ENCODE measurements around the gene INTS3. TPM values are rescaled to one million over a fixed set of nuclear protein-coding genes. Genes with fewer than 3 reads are reported as not detected.

Gene INTS3
- total RNA-seq, 1 experiment from 2014 or later = 56.7 TPM

GRCh38 chr1:153805042-153805745 is 77.3 kb downstream of the INTS3 start:
- H3K4me1 ChIP-seq (ENCODE audit: insufficient read depth, low read length, poor library complexity, severe bottlenecking) = peaks cover 7% of the 10 kb centered on the region
- ChIA-PET CTCF (no interaction called here), POLR2A (ENCODE audit: low non-redundant PET) (no interaction called here)
- intact Hi-C loops (cut with micrococcal nuclease; ENCODE audit: unreplicated experiment) = no loop called here
- DNase-seq (ENCODE audit: low spot score) = peak; percentile 39
- no peaks in the 10 kb centered on the region for H3K9me3 ChIP-seq (ENCODE audit: low read depth, low read length, poor library complexity, severe bottlenecking)
- H3K27me3 ChIP-seq (replicated peaks; ENCODE audit: insufficient read depth, low read depth, low read length, poor library complexity) = no peaks in the 10 kb centered on the region
- H3K4me3 ChIP-seq (ENCODE audit: low read depth, low read length, poor library complexity, severe bottlenecking) = no peak overlapping the region
- TF ChIP-seq, protein P1, sequence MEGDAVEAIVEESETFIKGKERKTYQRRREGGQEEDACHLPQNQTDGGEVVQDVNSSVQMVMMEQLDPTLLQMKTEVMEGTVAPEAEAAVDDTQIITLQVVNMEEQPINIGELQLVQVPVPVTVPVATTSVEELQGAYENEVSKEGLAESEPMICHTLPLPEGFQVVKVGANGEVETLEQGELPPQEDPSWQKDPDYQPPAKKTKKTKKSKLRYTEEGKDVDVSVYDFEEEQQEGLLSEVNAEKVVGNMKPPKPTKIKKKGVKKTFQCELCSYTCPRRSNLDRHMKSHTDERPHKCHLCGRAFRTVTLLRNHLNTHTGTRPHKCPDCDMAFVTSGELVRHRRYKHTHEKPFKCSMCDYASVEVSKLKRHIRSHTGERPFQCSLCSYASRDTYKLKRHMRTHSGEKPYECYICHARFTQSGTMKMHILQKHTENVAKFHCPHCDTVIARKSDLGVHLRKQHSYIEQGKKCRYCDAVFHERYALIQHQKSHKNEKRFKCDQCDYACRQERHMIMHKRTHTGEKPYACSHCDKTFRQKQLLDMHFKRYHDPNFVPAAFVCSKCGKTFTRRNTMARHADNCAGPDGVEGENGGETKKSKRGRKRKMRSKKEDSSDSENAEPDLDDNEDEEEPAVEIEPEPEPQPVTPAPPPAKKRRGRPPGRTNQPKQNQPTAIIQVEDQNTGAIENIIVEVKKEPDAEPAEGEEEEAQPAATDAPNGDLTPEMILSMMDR (conservative IDR thresholded peaks at IDR 0.05; ENCODE audit: low read depth, low read length) = no peak
- no peak for TF ChIP-seq EZH2 (IDR thresholded peaks at IDR 0.05; ENCODE audit: borderline replicate concordance, low read depth, low read length, poor library complexity, severe bottlenecking)
- H3K36me3 ChIP-seq (ENCODE audit: insufficient read depth, low read length, poor library complexity, severe bottlenecking) = peaks cover 26% of the 10 kb centered on the region
- H3K27ac ChIP-seq (ENCODE audit: low read depth, low read length, poor library complexity, severe bottlenecking) = peak overlapping the region; percentile 55
- no TSS peak for BruUV-seq (replicated peaks)

- no TSS peak for BruUV-seq (replicated peaks)
- Histone ChIP-seq H3K36me3 (ENCODE audit: insufficient read depth, low read length, poor library complexity, severe bottlenecking) (peaks cover 29% of the 10 kb centered on the region), H3K27me3 (replicated peaks; ENCODE audit: insufficient read depth, low read depth, low read length, poor library complexity) (no peaks in the 10 kb centered on the region), H3K4me3 (ENCODE audit: low read depth, low read length, poor library complexity, severe bottlenecking) (no peak overlapping the region), H3K27ac (ENCODE audit: low read depth, low read length, poor library complexity, severe bottlenecking) (peak overlapping the region; percentile 55), H3K9me3 (ENCODE audit: low read depth, low read length, poor library complexity, severe bottlenecking) (no peaks in the 10 kb centered on the region), H3K4me1 (ENCODE audit: insufficient read depth, low read length, poor library complexity, severe bottlenecking) (peaks cover 7% of the 10 kb centered on the region)
- intact Hi-C loops (cut with micrococcal nuclease; ENCODE audit: unreplicated experiment) = no loop called here
- TF ChIP-seq, protein P1 (conservative IDR thresholded peaks at IDR 0.05; ENCODE audit: low read depth, low read length) = no peak
- no peak for TF ChIP-seq EZH2 (IDR thresholded peaks at IDR 0.05; ENCODE audit: borderline replicate concordance, low read depth, low read length, poor library complexity, severe bottlenecking)
- DNase-seq (ENCODE audit: low spot score) = no peak
- ChIA-PET CTCF (no interaction called here), POLR2A (ENCODE audit: low non-redundant PET) (interaction anchor here (0.6 kb wide), 1 partner anchor 18 kb away, joined by 3 read pairs; no protein-coding TSS in a partner anchor)
These were observed 78.3 kb downstream of the INTS3 start for GRCh38 chr1:153805886-153806719.

DNA sequence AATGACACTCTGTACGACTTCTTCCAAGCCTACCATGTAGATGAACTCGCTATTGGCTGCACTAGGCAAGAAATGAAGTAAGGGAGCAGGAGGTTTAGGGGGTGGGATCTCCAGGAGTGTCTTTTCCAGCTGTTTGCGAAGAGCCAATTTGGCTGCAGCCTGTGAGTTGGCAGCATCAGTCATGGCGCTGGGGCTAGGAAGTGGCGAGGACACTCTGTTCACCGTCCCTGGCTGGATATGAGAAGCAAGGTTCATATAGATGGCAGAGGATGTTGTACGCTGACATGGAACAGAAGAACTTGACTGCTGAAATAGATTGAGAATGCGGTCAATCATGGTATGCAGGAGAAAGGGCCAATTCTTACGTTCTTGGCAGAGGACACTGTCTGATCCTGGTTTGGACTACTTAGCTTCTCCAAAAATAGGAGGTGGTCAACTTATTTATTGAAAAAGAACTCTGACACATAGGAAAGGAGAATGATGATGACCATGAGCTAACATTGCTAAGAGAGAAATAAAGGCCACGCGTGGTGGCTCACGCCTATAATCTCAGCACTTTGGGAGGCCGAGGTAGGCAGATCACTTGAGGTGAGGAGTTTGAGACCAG is 88.5 kb downstream of the INTS3 start:
- no peak overlapping the region for H3K27ac ChIP-seq (ENCODE audit: low read depth, low read length, poor library complexity, severe bottlenecking)
- no peak for DNase-seq (ENCODE audit: low spot score)
- intact Hi-C loops (cut with micrococcal nuclease; ENCODE audit: unreplicated experiment) = no loop called here
- ChIA-PET CTCF (no interaction called here), POLR2A (ENCODE audit: low non-redundant PET) (no interaction called here)
- no peaks in the 10 kb centered on the region for H3K27me3 ChIP-seq (replicated peaks; ENCODE audit: insufficient read depth, low read depth, low read length, poor library complexity)
- no TSS peak for BruUV-seq (replicated peaks)
- no peak overlapping the region for H3K4me3 ChIP-seq (ENCODE audit: low read depth, low read length, poor library complexity, severe bottlenecking)
- TF ChIP-seq, protein P1 (conservative IDR thresholded peaks at IDR 0.05; ENCODE audit: low read depth, low read length) = no peak
- no peak for TF ChIP-seq EZH2 (IDR thresholded peaks at IDR 0.05; ENCODE audit: borderline replicate concordance, low read depth, low read length, poor library complexity, severe bottlenecking)
- peaks cover 12% of the 10 kb centered on the region for H3K4me1 ChIP-seq (ENCODE audit: insufficient read depth, low read length, poor library complexity, severe bottlenecking)
- peaks cover 56% of the 10 kb centered on the region for H3K36me3 ChIP-seq (ENCODE audit: insufficient read depth, low read length, poor library complexity, severe bottlenecking)
- H3K9me3 ChIP-seq (ENCODE audit: low read depth, low read length, poor library complexity, severe bottlenecking) = no peaks in the 10 kb centered on the region

Data from A673 (cell line).